ENCODE measurements around the gene MYOC.

Gene MYOC

GRCh38 chr1:171645553-171646248 is 6.8 kb downstream of the MYOC start:
- H3K27me3 ChIP-seq (ENCODE audit: control insufficient read depth, insufficient read depth, low read length), result no peaks in the 10 kb centered on the region
- no peak overlapping the region for H3K27ac ChIP-seq (ENCODE audit: low read depth, low read length)
- no peak overlapping the region for H3K4me3 ChIP-seq (ENCODE audit: low read depth, low read length)
- H3K9ac ChIP-seq (ENCODE audit: low read depth, low read length), result no peak overlapping the region
- H3K36me3 ChIP-seq (ENCODE audit: control insufficient read depth, insufficient read depth, low read length), result no peaks in the 10 kb centered on the region
- no peaks in the 10 kb centered on the region for H3K9me3 ChIP-seq (ENCODE audit: control insufficient read depth, insufficient read depth, low read length)
- peaks cover 16% of the 10 kb centered on the region for H3K4me1 ChIP-seq (ENCODE audit: control insufficient read depth, insufficient read depth, low read length)

DNA sequence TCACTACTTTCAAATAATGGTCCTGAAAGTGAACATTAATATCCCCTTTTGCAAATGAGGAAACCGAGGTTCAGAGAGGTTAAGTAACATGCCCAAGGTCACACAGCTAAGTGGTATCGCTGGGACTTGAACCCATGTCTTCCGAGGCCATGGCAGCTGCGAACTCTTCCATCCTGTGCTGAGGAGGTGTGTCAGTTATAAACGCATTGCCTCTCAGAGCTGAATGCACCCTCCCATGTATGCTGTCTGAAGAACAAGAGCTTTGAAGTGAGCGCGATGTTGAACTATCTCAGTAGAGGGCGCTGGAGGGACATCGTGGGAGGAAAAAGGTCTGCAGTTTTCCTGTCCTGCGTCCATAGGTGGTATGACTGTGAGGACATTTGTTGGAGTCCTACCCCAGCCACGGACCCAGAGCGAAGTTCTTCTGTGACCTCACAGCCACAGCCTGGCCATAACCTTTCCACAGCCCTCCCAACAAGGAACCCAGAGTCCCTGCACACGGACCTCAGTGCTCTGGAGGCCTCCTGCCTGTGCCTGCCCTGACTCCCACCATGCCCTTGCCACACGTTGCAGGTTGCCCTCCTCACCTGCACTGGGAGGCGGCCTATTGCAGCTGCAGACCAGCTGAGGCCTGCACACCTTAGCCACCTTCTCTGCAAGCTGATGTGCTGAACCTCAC is 7.5 kb downstream of the MYOC start:
- H3K4me3 ChIP-seq (ENCODE audit: low read depth, low read length), result no peak overlapping the region
- no peak overlapping the region; the same call in 1 of the 2 replicates for H3K9ac ChIP-seq (ENCODE audit: low read depth, low read length)
- no peaks in the 10 kb centered on the region for H3K36me3 ChIP-seq (ENCODE audit: control insufficient read depth, insufficient read depth, low read length)
- peaks cover 16% of the 10 kb centered on the region for H3K4me1 ChIP-seq (ENCODE audit: control insufficient read depth, insufficient read depth, low read length)
- H3K9me3 ChIP-seq (ENCODE audit: control insufficient read depth, insufficient read depth, low read length), result no peaks in the 10 kb centered on the region
- no peaks in the 10 kb centered on the region for H3K27me3 ChIP-seq (ENCODE audit: control insufficient read depth, insufficient read depth, low read length)
- no peak overlapping the region for H3K27ac ChIP-seq (ENCODE audit: low read depth, low read length)

DNA sequence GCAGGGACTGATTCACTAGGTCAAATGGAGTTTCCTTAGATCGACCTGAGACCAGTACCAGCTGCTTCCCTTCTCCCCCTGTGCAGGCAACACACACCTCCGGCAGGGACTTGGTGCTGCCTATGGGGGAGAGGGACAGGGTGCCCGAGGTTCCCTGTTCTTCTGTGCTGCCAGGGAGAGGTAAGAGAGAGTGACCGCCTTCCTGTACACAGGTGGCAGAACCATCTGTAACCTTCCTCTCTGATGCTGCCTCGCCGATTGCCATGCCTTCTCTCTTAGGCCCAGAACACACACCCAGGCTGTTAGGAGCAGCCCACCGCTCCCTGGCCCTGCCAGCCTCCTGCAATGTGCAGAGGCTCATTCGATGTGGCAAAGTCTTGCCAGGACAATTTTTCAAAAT is 9.3 kb downstream of the MYOC start:
- H3K9ac ChIP-seq (ENCODE audit: low read depth, low read length), result no peak overlapping the region
- H3K9me3 ChIP-seq (ENCODE audit: control insufficient read depth, insufficient read depth, low read length), result no peaks in the 10 kb centered on the region
- H3K27me3 ChIP-seq (ENCODE audit: control insufficient read depth, insufficient read depth, low read length), result no peaks in the 10 kb centered on the region
- no peak overlapping the region for H3K4me3 ChIP-seq (ENCODE audit: low read depth, low read length)
- H3K4me1 ChIP-seq (ENCODE audit: control insufficient read depth, insufficient read depth, low read length), result peaks cover 16% of the 10 kb centered on the region
- no peak overlapping the region for H3K27ac ChIP-seq (ENCODE audit: low read depth, low read length)
- H3K36me3 ChIP-seq (ENCODE audit: control insufficient read depth, insufficient read depth, low read length), result no peaks in the 10 kb centered on the region

DNA sequence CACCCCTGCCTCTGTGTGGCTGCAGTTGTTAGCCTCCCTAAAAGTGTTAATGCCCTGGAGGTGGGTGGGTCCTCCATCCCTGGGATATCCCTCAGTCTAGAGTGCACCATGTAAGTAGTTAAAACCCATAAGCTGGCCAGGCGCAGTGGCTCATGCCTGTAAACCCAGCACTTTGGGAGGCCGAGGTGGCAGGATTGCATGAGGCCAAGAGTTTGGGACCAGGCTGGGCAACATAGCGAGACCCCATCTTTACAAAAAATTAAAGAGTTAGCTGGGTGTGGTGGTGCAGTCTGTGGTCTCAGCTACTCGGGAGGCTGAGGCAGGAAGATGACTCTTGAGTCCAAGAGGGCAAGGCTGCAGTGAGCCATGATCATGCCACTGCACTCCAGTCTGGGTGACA is 10.3 kb downstream of the MYOC start:
- H3K9me3 ChIP-seq (ENCODE audit: control insufficient read depth, insufficient read depth, low read length), result no peaks in the 10 kb centered on the region
- no peak overlapping the region for H3K9ac ChIP-seq (ENCODE audit: low read depth, low read length)
- no peaks in the 10 kb centered on the region for H3K27me3 ChIP-seq (ENCODE audit: control insufficient read depth, insufficient read depth, low read length)
- peaks cover 16% of the 10 kb centered on the region for H3K4me1 ChIP-seq (ENCODE audit: control insufficient read depth, insufficient read depth, low read length)
- H3K27ac ChIP-seq (ENCODE audit: low read depth, low read length), result peak overlapping the region; percentile 72
- no peaks in the 10 kb centered on the region for H3K36me3 ChIP-seq (ENCODE audit: control insufficient read depth, insufficient read depth, low read length)
- no peak overlapping the region for H3K4me3 ChIP-seq (ENCODE audit: low read depth, low read length)

GRCh38 chr1:171641076-171641864 is 11.2 kb downstream of the MYOC start:
- peak overlapping the region; percentile 21; the same call in 1 of the 2 replicates for H3K9ac ChIP-seq (ENCODE audit: low read depth, low read length)
- H3K27ac ChIP-seq (ENCODE audit: low read depth, low read length), result peak overlapping the region; percentile 72
- H3K4me3 ChIP-seq (ENCODE audit: low read depth, low read length), result peak overlapping the region; percentile 34
- H3K9me3 ChIP-seq (ENCODE audit: control insufficient read depth, insufficient read depth, low read length), result no peaks in the 10 kb centered on the region
- no peaks in the 10 kb centered on the region for H3K36me3 ChIP-seq (ENCODE audit: control insufficient read depth, insufficient read depth, low read length)
- H3K4me1 ChIP-seq (ENCODE audit: control insufficient read depth, insufficient read depth, low read length), result peaks cover 16% of the 10 kb centered on the region
- no peaks in the 10 kb centered on the region for H3K27me3 ChIP-seq (ENCODE audit: control insufficient read depth, insufficient read depth, low read length)

DNA sequence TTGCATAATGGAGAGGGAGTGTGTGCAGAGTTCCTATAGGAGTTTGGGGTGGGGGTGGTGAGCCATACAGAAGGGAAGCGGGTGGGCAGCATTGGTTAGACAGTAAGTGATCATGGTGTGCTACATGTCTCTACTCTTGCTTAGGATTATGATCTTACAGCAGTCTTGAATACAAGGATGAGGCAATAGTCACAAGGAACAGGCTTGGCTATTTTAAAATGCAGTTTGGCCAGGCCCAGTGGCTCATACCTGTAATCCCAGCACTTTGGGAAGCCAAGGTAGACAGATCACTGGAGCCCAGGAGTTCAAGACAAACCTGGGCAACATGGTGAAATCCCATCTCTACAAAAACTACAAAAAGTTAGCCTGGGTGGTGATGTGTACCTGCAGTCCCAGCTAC is 12.3 kb downstream of the MYOC start:
- no peaks in the 10 kb centered on the region for H3K27me3 ChIP-seq (ENCODE audit: control insufficient read depth, insufficient read depth, low read length)
- H3K9me3 ChIP-seq (ENCODE audit: control insufficient read depth, insufficient read depth, low read length), result no peaks in the 10 kb centered on the region
- H3K27ac ChIP-seq (ENCODE audit: low read depth, low read length), result no peak overlapping the region
- peaks cover 16% of the 10 kb centered on the region for H3K4me1 ChIP-seq (ENCODE audit: control insufficient read depth, insufficient read depth, low read length)
- no peak overlapping the region for H3K4me3 ChIP-seq (ENCODE audit: low read depth, low read length)
- no peaks in the 10 kb centered on the region for H3K36me3 ChIP-seq (ENCODE audit: control insufficient read depth, insufficient read depth, low read length)
- H3K9ac ChIP-seq (ENCODE audit: low read depth, low read length), result no peak overlapping the region

GRCh38 chr1:171637928-171638576 is 14.4 kb downstream of the MYOC start:
- no peaks in the 10 kb centered on the region for H3K27me3 ChIP-seq (ENCODE audit: control insufficient read depth, insufficient read depth, low read length)
- peaks cover 16% of the 10 kb centered on the region for H3K4me1 ChIP-seq (ENCODE audit: control insufficient read depth, insufficient read depth, low read length)
- H3K9me3 ChIP-seq (ENCODE audit: control insufficient read depth, insufficient read depth, low read length), result no peaks in the 10 kb centered on the region
- H3K4me3 ChIP-seq (ENCODE audit: low read depth, low read length), result no peak overlapping the region
- no peak overlapping the region for H3K27ac ChIP-seq (ENCODE audit: low read depth, low read length)
- H3K36me3 ChIP-seq (ENCODE audit: control insufficient read depth, insufficient read depth, low read length), result no peaks in the 10 kb centered on the region
- H3K9ac ChIP-seq (ENCODE audit: low read depth, low read length), result no peak overlapping the region

GRCh38 chr1:171636141-171636540 is 16.3 kb downstream of the MYOC start:
- H3K4me3 ChIP-seq (ENCODE audit: low read depth, low read length), result no peak overlapping the region
- no peak overlapping the region for H3K27ac ChIP-seq (ENCODE audit: low read depth, low read length)
- H3K9me3 ChIP-seq (ENCODE audit: control insufficient read depth, insufficient read depth, low read length), result no peaks in the 10 kb centered on the region
- no peak overlapping the region for H3K9ac ChIP-seq (ENCODE audit: low read depth, low read length)
- H3K4me1 ChIP-seq (ENCODE audit: control insufficient read depth, insufficient read depth, low read length), result peaks cover 5% of the 10 kb centered on the region
- H3K36me3 ChIP-seq (ENCODE audit: control insufficient read depth, insufficient read depth, low read length), result no peaks in the 10 kb centered on the region
- H3K27me3 ChIP-seq (ENCODE audit: control insufficient read depth, insufficient read depth, low read length), result no peaks in the 10 kb centered on the region

DNA sequence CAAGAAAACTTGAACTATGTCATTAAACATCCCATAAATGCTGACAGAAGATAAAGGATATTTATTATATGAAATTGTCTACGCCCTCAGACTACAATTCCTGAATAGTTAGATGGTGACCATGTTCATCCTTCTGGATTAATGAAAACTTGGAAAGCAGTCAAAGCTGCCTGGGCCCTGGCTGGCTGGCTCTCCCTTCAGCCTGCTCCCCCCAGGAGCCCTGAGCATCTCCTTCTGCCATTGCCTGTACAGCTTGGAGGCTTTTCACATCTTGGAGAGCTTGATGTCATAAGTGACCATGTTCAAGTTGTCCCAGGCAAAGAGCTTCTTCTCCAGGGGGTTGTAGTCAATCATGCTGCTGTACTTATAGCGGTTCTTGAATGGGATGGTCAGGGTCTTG is 16.8 kb downstream of the MYOC start:
- Histone ChIP-seq H3K36me3 (ENCODE audit: control insufficient read depth, insufficient read depth, low read length) (no peaks in the 10 kb centered on the region), H3K4me1 (ENCODE audit: control insufficient read depth, insufficient read depth, low read length) (peaks cover under 1% of the 10 kb centered on the region; the same call in 1 of the 2 replicates), H3K4me3 (ENCODE audit: low read depth, low read length) (no peak overlapping the region), H3K9me3 (ENCODE audit: control insufficient read depth, insufficient read depth, low read length) (no peaks in the 10 kb centered on the region), H3K27me3 (ENCODE audit: control insufficient read depth, insufficient read depth, low read length) (no peaks in the 10 kb centered on the region), H3K27ac (ENCODE audit: low read depth, low read length) (no peak overlapping the region), H3K9ac (ENCODE audit: low read depth, low read length) (no peak overlapping the region)

DNA sequence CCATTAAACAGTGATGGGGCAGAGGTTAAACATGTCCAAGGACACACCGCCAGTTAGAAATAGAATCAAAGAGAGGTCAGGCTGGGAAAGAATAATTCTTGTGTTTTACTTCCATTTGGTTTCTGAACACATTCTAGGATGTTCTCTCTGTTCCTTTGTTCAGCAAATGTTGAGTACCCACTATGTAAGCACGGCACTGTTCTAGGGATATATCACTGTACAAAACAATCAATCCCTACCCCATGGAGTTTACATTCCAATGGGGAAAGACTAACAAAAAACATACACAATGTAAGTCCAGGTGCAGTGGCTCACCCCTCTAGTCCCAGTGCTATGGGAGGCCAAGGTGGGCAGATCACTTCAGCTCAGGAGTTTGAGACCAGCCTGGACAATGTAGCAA is 24.3 kb downstream of the MYOC start:
- no peaks in the 10 kb centered on the region for H3K36me3 ChIP-seq (ENCODE audit: control insufficient read depth, insufficient read depth, low read length)
- H3K4me1 ChIP-seq (ENCODE audit: control insufficient read depth, insufficient read depth, low read length), result peaks cover 4% of the 10 kb centered on the region; the same call in 1 of the 2 replicates
- no peak overlapping the region for H3K9ac ChIP-seq (ENCODE audit: low read depth, low read length)
- H3K9me3 ChIP-seq (ENCODE audit: control insufficient read depth, insufficient read depth, low read length), result no peaks in the 10 kb centered on the region
- H3K27ac ChIP-seq (ENCODE audit: low read depth, low read length), result no peak overlapping the region
- H3K4me3 ChIP-seq (ENCODE audit: low read depth, low read length), result no peak overlapping the region
- H3K27me3 ChIP-seq (ENCODE audit: control insufficient read depth, insufficient read depth, low read length), result no peaks in the 10 kb centered on the region

Data from HUES48 (cell line).